HG02840 (cell line): ENCODE measurements around the gene FCN3.

Experiments
- ATAC-seq: cut with Tn5 transposase; IDR thresholded peaks from one replicate; pipeline ENCODE4 v1.9.1; 2021; ENCODE audit warnings: mild to moderate bottlenecking, moderate library complexity, moderate number of reproducible peaks; ENCODE audit not compliant: unreplicated experiment, low FRiP score

Gene FCN3

GRCh38 chr1:27345272-27345671 lies 29.4 kb downstream of the FCN3 start:
- no peak for ATAC-seq

- no peak for ATAC-seq
Measured at GRCh38 chr1:27343639-27344025, 31.0 kb downstream of the FCN3 start.

DNA sequence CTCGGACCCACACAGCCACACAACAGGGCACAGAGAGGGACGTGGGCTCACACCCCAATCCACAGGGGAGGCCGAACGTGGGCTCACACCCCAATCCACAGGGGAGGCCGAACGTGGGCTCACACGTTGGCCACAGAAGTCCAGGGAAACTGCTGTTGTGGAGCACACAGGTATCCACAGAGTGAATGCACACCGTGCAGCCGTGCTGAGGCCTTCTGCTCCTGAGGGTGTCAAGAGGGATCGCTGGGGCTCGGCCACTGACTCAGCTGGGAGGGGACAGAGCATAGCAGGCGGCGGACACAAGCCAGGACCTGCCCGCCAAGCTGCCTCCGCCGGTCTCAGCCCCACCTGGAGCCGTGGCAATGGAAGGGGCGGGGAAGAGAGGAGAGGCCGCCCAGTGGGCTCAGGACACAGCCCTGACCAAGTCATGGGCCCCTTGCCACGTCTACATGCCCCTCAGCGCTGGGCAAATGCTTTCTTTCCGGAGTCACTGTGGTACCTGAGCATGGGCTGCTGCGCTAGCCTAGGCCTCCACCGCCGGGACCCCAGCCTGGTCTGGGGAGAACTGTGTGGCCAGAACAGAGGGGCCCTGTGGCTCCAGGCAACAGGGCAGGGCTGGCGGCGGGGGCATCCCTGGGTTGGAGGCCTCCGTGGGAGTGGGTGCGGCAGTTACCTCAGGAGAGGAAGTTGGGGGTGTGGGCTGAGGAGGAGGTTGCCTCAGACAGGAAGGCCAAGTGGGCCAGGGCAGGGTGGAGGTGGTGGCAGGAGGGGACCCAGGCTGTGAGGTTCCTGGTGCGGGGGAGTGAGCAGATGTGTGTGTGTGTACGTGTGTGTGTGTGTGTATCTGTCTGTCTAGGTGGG lies 31.6 kb downstream of the FCN3 start:
- ATAC-seq: no peak

DNA sequence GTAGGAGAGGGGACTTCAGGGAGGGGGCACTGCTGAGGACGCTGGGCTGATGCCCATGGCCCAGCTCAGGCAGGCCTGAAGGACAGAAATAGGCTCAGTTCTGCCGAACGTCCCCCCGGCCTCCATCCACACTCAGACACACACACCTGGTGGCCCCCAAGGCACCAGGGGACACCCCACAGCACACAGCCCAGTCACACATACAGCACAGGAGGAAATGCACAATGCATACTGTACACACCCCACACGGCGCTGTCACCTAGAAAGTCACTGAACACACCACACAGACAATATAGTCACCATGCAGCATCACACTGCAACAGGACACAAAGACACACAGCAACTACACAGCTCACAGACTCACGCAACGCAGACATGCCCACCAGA lies 32.2 kb downstream of the FCN3 start:
- no peak for ATAC-seq

DNA sequence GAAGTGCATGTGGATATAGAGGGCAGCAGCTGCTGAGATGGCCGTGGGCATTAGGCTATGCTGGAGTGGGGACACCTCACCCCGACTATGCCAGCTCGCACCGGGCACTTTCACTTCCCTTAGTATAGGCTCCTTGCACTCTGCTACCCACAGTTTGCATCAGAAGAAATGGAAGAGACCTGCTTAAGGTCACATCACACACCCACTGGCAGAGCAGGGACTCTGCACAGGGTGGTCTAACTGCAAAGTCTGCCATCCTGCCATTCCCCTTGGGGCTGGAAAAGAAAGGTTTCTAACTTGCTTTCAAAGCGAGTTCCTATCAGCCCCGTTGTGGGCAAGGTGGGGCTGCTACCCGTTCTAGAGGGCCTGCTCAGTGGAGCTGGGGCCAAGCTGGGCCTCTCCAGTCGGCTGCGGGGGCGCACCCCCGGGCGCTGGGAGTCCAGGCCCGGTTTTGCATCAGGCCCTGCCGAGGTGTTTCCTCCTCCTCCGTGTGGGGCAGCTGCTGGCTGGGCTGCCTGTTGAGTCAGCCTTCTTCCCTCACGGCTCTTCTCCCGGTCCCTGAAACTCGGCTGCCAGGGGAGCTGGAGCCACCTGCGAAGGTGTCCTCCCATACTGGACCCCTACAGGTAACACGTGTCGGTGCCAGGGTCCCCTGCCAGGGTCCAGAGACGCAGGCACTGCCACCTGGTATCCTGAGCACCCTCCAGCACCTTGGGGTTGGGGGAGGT lies 32.9 kb downstream of the FCN3 start, which contains the start of gene SYTL1:
Gene SYTL1 (plus strand): TSS at position 498 of the 728 bp plus-strand sequence. CDS start 3,313 bp downstream, outside the sequence.
- no peak for ATAC-seq

- ATAC-seq: no peak
Measured at GRCh38 chr1:27339213-27339612, 35.4 kb downstream of the FCN3 start.

GRCh38 chr1:27338751-27339150 lies 35.9 kb downstream of the FCN3 start:
- ATAC-seq: no peak

- ATAC-seq: no peak
Measured at GRCh38 chr1:27336756-27337155, 37.9 kb downstream of the FCN3 start.

DNA sequence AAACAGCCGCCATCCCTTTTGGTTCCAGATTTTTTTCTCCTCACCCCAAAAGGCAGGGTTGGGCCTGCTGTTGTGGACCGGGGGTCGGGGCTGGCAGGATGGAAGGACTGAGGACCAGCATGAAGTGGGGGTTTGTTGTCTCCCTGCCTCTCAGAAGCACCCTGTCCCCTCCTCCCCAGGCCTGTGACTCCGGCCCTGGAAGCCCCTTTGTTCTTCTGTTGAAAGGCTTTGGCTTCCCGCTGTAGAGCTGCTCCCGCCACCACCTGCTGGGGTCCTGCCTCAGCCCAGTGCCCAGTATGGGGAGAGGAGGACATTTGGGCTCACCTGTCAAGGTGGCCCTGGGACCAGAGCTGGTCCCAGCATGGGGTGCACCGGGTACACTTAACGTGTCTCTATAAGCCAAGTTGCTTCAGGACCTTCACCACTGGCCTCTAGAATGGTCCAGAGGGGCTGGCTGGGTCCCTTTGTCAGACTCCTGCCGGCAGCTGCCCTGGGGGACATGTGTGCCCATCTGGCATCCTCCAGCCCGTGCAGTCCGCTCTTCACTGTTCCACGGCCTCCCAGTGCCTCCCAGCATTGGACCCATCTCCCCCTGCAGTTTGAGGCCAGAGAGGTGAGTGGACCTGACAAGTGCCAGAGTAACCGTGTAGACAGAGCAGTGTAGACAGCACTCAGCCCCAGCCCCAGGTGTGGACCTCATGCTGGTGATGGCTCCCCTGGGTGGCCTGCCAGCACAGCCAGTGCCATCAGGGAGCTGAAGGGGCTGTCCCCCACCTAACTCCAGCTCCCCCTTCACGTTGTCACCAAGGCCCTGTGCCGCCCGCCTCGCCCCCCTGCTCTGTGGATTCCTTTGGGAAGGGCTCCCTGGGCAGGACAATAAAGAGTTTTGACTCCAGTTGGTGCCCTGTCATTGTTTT lies 38.9 kb downstream of the FCN3 start:
- ATAC-seq: no peak

- ATAC-seq: no peak
Measured at GRCh38 chr1:27333717-27334279, 40.8 kb downstream of the FCN3 start.

DNA sequence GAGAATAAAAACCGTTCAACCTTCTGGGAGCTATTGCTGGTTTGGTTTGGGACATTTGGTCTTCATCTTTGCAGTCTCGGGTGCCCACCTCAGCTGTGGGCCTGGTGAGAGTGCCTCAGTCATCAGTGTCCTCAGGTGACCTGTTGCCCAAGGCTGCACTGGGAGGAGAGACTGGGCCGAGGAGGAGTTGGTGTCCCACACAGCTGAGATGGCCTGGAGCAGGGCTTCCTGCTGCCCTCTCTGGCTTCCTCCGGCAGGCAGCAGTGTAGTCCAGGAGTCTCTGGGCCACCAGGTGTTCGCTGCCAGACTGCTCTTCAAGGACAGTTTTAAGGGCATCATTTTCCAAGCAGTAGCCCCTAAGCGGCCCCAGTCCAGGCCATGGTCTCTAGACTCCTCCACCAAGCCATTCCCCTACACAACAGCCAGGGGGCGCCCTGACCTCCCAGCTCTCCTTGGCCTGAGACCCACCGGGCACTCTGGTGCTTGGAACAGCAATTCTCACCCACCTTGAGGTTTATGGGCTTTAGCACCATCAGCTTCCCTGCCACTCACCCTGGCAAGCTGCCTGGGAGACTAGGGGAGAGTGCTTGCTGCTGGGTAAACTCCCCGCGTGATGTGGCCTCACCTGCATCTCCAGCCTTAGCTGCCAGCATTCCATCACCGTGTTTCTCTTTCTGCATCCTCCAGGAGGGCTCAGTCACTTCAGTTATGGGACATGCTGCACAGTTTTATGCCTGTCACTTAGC lies 41.9 kb downstream of the FCN3 start:
- no peak for ATAC-seq

- ATAC-seq: no peak
Measured at GRCh38 chr1:27331922-27332321, 42.7 kb downstream of the FCN3 start.

- ATAC-seq: no peak
Measured at GRCh38 chr1:27331426-27331825, 43.2 kb downstream of the FCN3 start.

- no peak for ATAC-seq
Measured at GRCh38 chr1:27330786-27331185, 43.8 kb downstream of the FCN3 start.

DNA sequence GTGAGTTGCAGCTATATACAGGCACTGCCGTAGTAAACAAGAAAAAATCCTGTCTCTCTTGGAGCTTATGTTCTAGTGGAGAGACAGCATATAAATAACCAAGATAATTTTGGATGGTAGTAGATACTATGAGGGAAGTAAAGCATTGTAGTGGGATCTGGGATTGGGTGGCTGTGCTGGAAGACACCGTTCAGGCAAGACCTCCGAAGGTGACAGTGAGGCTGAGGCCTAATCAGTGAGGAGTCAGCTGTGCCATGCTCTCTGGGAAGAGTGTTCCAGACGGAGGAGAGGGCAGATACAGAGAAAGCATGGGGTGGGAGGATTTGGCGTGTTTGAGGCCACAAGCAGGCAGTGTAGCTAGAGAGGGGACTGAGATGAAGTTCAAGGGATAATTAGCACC lies 46.7 kb downstream of the FCN3 start:
- no peak for ATAC-seq

DNA sequence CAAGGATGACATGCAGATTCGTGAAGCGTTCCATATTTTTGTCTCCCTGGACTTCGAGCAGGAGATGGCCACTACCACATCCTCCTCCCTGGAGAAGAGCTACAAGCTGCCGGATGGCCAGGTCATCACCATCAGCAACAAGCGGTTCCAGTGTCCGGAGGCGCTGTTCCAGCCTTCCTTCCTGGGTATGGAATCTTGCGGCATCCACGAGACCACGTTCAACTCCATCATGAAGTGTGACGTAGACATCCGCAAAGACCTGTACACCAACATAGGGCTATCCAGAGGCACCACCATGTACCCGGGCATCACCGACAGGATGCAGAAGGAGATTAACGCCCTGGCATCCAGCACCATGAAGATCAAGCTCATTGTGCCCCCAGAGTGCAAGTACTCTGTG lies 49.3 kb downstream of the FCN3 start:
- ATAC-seq: no peak

- ATAC-seq: no peak
Measured at GRCh38 chr1:27322569-27323240, 51.9 kb downstream of the FCN3 start.

DNA sequence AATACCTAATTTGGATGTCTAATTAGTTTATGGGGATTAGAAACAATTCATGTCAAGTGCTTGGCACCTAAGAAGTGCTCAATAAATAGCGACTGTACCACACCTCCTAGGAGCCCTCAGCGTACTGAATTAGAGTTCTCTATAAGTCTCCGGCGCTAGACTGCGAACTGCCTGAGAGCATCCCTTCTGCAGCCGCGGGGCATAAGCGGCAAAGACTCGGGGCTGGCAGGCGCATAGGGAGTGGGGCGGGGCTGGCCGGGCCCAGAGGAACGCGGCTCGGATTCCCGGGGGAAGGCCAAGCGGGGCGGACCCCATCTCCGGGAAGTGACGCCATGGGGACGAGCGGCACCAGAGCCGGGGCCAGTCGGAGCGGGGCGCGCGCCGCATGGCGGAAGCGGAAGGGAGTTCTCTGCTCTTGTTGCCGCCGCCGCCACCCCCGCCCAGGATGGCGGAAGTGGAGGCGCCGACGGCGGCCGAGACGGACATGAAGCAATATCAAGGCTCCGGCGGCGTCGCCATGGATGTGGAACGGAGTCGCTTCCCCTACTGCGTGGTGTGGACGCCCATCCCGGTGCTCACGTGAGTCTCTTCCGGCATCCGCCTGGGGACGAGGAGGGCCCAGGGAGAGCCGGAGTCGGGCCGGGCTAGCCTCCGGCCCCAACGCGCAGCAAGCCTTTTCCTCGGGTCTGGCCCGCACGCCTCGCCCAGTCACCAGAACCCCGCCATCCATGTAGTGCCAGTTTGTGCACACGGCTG lies 52.6 kb downstream of the FCN3 start, which contains the start of gene TMEM222:
Gene TMEM222 (plus strand): TSS at position 351 of the 756 bp plus-strand sequence. CDS start 35 bp downstream, at position 386.
- ATAC-seq: peak; percentile 86
